Mesendoderm (in vitro differentiated cells): ENCODE results near the gene SDHAF4.
A peak's percentile ranks its signal among the peaks of the same experiment; 100 is the strongest.

Experiments used
- DNase-seq: peaks from one replicate; pipeline ENCODE4 v3.0.0; 2013
- H2AK5ac ChIP-seq: 2 replicates; pipeline ENCODE4 v1.6.1; 2013; ENCODE audit warnings: low read length, inconsistent platforms
- H2BK120ac ChIP-seq: 2 replicates; pipeline ENCODE4 v1.6.1; 2013; ENCODE audit warnings: low read depth, mild to moderate bottlenecking, low read length, moderate library complexity, mixed read lengths
- H2BK15ac ChIP-seq: replicated peaks from 2 replicates; pipeline ENCODE4 v1.6.1; 2013; ENCODE audit warnings: low read depth, mild to moderate bottlenecking, moderate library complexity
- H2BK5ac ChIP-seq: 2 replicates; pipeline ENCODE4 v1.6.1; 2013; ENCODE audit warnings: low read length, inconsistent platforms
- H3K18ac ChIP-seq: 2 replicates; pipeline ENCODE4 v1.6.1; 2013; ENCODE audit warnings: mild to moderate bottlenecking, low read length, mixed read lengths
- H3K23ac ChIP-seq: one replicate; pipeline ENCODE4 v1.6.1; 2013; ENCODE audit warnings: low read length
- H3K27ac ChIP-seq: 2 replicates; pipeline ENCODE4 v1.5.1; 2013; ENCODE audit warnings: low read depth, mild to moderate bottlenecking, inconsistent platforms, low read length, moderate library complexity
- H3K27me3 ChIP-seq: 2 replicates; pipeline ENCODE4 v1.6.1; 2013; ENCODE audit warnings: low read length, control low read depth, mild to moderate bottlenecking, inconsistent platforms; ENCODE audit not compliant: insufficient read depth, poor library complexity
- H3K36me3 ChIP-seq: 2 replicates; pipeline ENCODE4 v1.6.1; 2013; ENCODE audit warnings: low read length, inconsistent platforms; ENCODE audit not compliant: control insufficient read depth, insufficient read depth
- H3K4ac ChIP-seq: one replicate; pipeline ENCODE4 v1.6.1; 2013; ENCODE audit warnings: low read depth, mild to moderate bottlenecking, low read length, moderate library complexity
- H3K4me1 ChIP-seq: 2 replicates; pipeline ENCODE4 v1.6.1; 2013; ENCODE audit warnings: low read depth, low read length, inconsistent platforms; ENCODE audit not compliant: control insufficient read depth
- H3K4me2 ChIP-seq: 2 replicates; pipeline ENCODE4 v1.6.1; 2013; ENCODE audit warnings: low read length
- H3K4me3 ChIP-seq: 2 replicates; pipeline ENCODE4 v1.5.1; 2013; ENCODE audit warnings: mild to moderate bottlenecking, low read length
- H3K56ac ChIP-seq: one replicate; pipeline ENCODE4 v1.6.1; 2013; ENCODE audit warnings: low read length
- H3K79me1 ChIP-seq: 2 replicates; pipeline ENCODE4 v1.6.1; 2013; ENCODE audit warnings: low read length, inconsistent platforms
- H3K79me2 ChIP-seq: 2 replicates; pipeline ENCODE4 v1.6.1; 2013; ENCODE audit warnings: mild to moderate bottlenecking, low read length; ENCODE audit not compliant: control insufficient read depth, insufficient read depth
- H3K9ac ChIP-seq: 2 replicates; pipeline ENCODE4 v1.6.1; 2013; ENCODE audit warnings: low read length, inconsistent platforms
- H4K5ac ChIP-seq: one replicate; pipeline ENCODE4 v1.6.1; 2013; ENCODE audit warnings: low read length
- H4K8ac ChIP-seq: one replicate; pipeline ENCODE4 v1.6.1; 2013; ENCODE audit warnings: low read depth, mild to moderate bottlenecking, control low read depth, low read length, moderate library complexity
- WGBS: extraction: QIAGEN DNeasy Blood & Tissue Kit; methylation state at CpG from one replicate; pipeline ENCODE4 v1.1.7; 2013; ENCODE audit warnings: low lambda C conversion rate, missing lambda C conversion rate; ENCODE audit not compliant: insufficient coverage; ENCODE audit errors: extremely low coverage; 5-methylcytosine and 5-hydroxymethylcytosine counted together

SDHAF4 gene

GRCh38 chr6:70616728-70617260, 50.1 kb downstream of the SDHAF4 start:
- WGBS: no CpG with 5 or more reads among the region's 3 CpGs
- H3K4ac ChIP-seq: no peak overlapping the region
- H3K27me3 ChIP-seq: no peaks in the 10 kb centered on the region
- H3K56ac ChIP-seq: no peak overlapping the region
- no peaks in the 10 kb centered on the region for H3K79me2 ChIP-seq
- H3K79me1 ChIP-seq: no peaks in the 10 kb centered on the region
- H2BK15ac ChIP-seq: no peak overlapping the region
- H4K5ac ChIP-seq: no peak overlapping the region
- DNase-seq: no peak
- H2BK5ac ChIP-seq: no peak overlapping the region
- no peak overlapping the region for H2BK120ac ChIP-seq
- no peak overlapping the region for H3K4me2 ChIP-seq
- H3K9ac ChIP-seq: no peak overlapping the region
- no peak overlapping the region for H3K27ac ChIP-seq
- H3K36me3 ChIP-seq: no peaks in the 10 kb centered on the region
- H4K8ac ChIP-seq: no peak overlapping the region
- no peak overlapping the region for H2AK5ac ChIP-seq
- H3K23ac ChIP-seq: no peak overlapping the region
- H3K4me1 ChIP-seq: no peaks in the 10 kb centered on the region
- H3K4me3 ChIP-seq: no peak overlapping the region
- H3K18ac ChIP-seq: no peak overlapping the region

GRCh38 chr6:70620746-70621145, 54.0 kb downstream of the SDHAF4 start:
- no CpG with 5 or more reads among the region's 1 CpG for WGBS
- Histone ChIP-seq H3K23ac (no peak overlapping the region), H2BK15ac (no peak overlapping the region), H2BK120ac (no peak overlapping the region), H4K5ac (no peak overlapping the region), H3K18ac (no peak overlapping the region), H3K56ac (no peak overlapping the region), H3K79me2 (no peaks in the 10 kb centered on the region), H3K27ac (no peak overlapping the region), H3K4me2 (no peak overlapping the region), H3K36me3 (no peaks in the 10 kb centered on the region), H3K27me3 (no peaks in the 10 kb centered on the region), H3K79me1 (no peaks in the 10 kb centered on the region), H2AK5ac (no peak overlapping the region), H3K9ac (no peak overlapping the region), H3K4me1 (no peaks in the 10 kb centered on the region), H3K4me3 (no peak overlapping the region), H3K4ac (no peak overlapping the region), H2BK5ac (no peak overlapping the region), H4K8ac (no peak overlapping the region)
- no peak for DNase-seq

GRCh38 chr6:70622461-70622860, 55.7 kb downstream of the SDHAF4 start:
- no peak overlapping the region for H3K4me2 ChIP-seq
- H3K56ac ChIP-seq: no peak overlapping the region
- H3K4ac ChIP-seq: no peak overlapping the region
- no peak overlapping the region for H3K9ac ChIP-seq
- H3K27me3 ChIP-seq: no peaks in the 10 kb centered on the region
- no CpG with 5 or more reads among the region's 1 CpG for WGBS
- H3K79me1 ChIP-seq: no peaks in the 10 kb centered on the region
- no peak overlapping the region for H2BK120ac ChIP-seq
- no peak overlapping the region for H3K27ac ChIP-seq
- no peak overlapping the region for H4K5ac ChIP-seq
- no peak overlapping the region for H2BK5ac ChIP-seq
- H4K8ac ChIP-seq: no peak overlapping the region
- no peaks in the 10 kb centered on the region for H3K79me2 ChIP-seq
- H3K36me3 ChIP-seq: no peaks in the 10 kb centered on the region
- H3K4me1 ChIP-seq: no peaks in the 10 kb centered on the region
- no peak overlapping the region for H2AK5ac ChIP-seq
- H3K4me3 ChIP-seq: no peak overlapping the region
- H3K18ac ChIP-seq: no peak overlapping the region
- H2BK15ac ChIP-seq: no peak overlapping the region
- no peak for DNase-seq
- H3K23ac ChIP-seq: no peak overlapping the region

- Histone ChIP-seq H3K27ac (no peak overlapping the region), H3K4me3 (no peak overlapping the region), H3K4me1 (no peaks in the 10 kb centered on the region), H4K8ac (no peak overlapping the region), H3K4ac (no peak overlapping the region), H2BK120ac (no peak overlapping the region), H3K79me2 (no peaks in the 10 kb centered on the region), H3K18ac (no peak overlapping the region), H2BK5ac (no peak overlapping the region), H3K36me3 (no peaks in the 10 kb centered on the region), H4K5ac (no peak overlapping the region), H3K79me1 (no peaks in the 10 kb centered on the region), H3K9ac (no peak overlapping the region), H3K27me3 (no peaks in the 10 kb centered on the region), H2AK5ac (no peak overlapping the region), H2BK15ac (no peak overlapping the region), H3K23ac (no peak overlapping the region), H3K4me2 (no peak overlapping the region), H3K56ac (no peak overlapping the region)
- DNase-seq: no peak
Measured at GRCh38 chr6:70625436-70625835, 58.7 kb downstream of the SDHAF4 start.

- no peaks in the 10 kb centered on the region for H3K79me2 ChIP-seq
- no peak overlapping the region for H3K9ac ChIP-seq
- no peak overlapping the region for H3K23ac ChIP-seq
- H3K27me3 ChIP-seq: no peaks in the 10 kb centered on the region
- no peak overlapping the region for H3K27ac ChIP-seq
- no peaks in the 10 kb centered on the region for H3K4me1 ChIP-seq
- H4K8ac ChIP-seq: no peak overlapping the region
- no peak overlapping the region for H3K4ac ChIP-seq
- no peaks in the 10 kb centered on the region for H3K36me3 ChIP-seq
- no peak overlapping the region for H3K18ac ChIP-seq
- H2BK15ac ChIP-seq: no peak overlapping the region
- H4K5ac ChIP-seq: no peak overlapping the region
- no peak overlapping the region for H2BK120ac ChIP-seq
- DNase-seq: no peak
- no peak overlapping the region for H3K56ac ChIP-seq
- no peak overlapping the region for H2AK5ac ChIP-seq
- no peaks in the 10 kb centered on the region for H3K79me1 ChIP-seq
- no peak overlapping the region for H2BK5ac ChIP-seq
- WGBS: no CpG with 5 or more reads among the region's 36 CpGs
- H3K4me3 ChIP-seq: no peak overlapping the region
- no peak overlapping the region for H3K4me2 ChIP-seq
Measured at GRCh38 chr6:70627500-70628254, 60.9 kb downstream of the SDHAF4 start.

- Histone ChIP-seq H3K27ac (no peak overlapping the region), H3K18ac (no peak overlapping the region), H3K23ac (no peak overlapping the region), H2BK5ac (no peak overlapping the region), H2BK120ac (no peak overlapping the region), H3K79me1 (no peaks in the 10 kb centered on the region), H3K27me3 (no peaks in the 10 kb centered on the region), H3K4ac (no peak overlapping the region), H3K36me3 (no peaks in the 10 kb centered on the region), H3K79me2 (no peaks in the 10 kb centered on the region), H3K56ac (no peak overlapping the region), H2BK15ac (no peak overlapping the region), H3K9ac (no peak overlapping the region), H4K5ac (no peak overlapping the region), H3K4me3 (no peak overlapping the region), H3K4me1 (no peaks in the 10 kb centered on the region), H3K4me2 (no peak overlapping the region), H4K8ac (no peak overlapping the region), H2AK5ac (no peak overlapping the region)
- no CpG with 5 or more reads among the region's 1 CpG for WGBS
- peak; percentile 6 for DNase-seq
Measured at GRCh38 chr6:70629929-70630328, 63.2 kb downstream of the SDHAF4 start.
